MM.1S (cell line): Measurements from ENCODE around the gene ANKRD1.

Source experiments
- EZH2 ChIP-seq: fragments of 300-600 bp; sonication (generic); optimal IDR thresholded peaks from 2 replicates; pipeline ENCODE3; 2017; ENCODE audit warnings: low read depth, mild to moderate bottlenecking, antibody characterized with exemption, low read length, mixed read lengths
- EZH2phosphoT487 ChIP-seq: fragments of 300-600 bp; sonication (generic); IDR thresholded peaks from 2 replicates; pipeline ENCODE4 v1.6.1; 2018; ENCODE audit warnings: antibody characterized with exemption, low read length
- TF ChIP-seq, protein P1 (sequence below): fragments of 300-600 bp; sonication (generic); IDR thresholded peaks from 2 replicates; pipeline ENCODE4 v1.5.1; 2016; ENCODE audit warnings: antibody characterized with exemption, low read length, mixed read lengths

DNA sequence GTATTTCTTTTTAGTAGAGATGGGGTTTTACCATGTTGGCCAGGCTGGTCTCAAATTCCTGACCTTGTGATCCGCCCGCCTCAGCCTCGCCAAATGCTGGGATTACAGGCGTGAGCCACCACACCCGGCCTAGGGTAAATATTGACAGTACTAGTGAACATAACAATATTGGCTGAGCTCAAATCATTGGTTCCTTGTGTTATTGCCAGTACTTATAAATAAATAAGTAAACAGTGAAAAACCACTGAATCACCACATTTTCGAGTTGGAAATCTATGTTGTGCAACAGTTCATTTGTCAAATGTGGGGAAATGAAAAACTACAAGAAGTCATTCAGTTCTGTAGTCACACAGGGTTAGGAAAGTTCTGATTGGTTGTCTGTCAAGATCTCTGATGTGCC, 33.3 kb downstream of the ANKRD1 start:
- TF ChIP-seq, protein P1, sequence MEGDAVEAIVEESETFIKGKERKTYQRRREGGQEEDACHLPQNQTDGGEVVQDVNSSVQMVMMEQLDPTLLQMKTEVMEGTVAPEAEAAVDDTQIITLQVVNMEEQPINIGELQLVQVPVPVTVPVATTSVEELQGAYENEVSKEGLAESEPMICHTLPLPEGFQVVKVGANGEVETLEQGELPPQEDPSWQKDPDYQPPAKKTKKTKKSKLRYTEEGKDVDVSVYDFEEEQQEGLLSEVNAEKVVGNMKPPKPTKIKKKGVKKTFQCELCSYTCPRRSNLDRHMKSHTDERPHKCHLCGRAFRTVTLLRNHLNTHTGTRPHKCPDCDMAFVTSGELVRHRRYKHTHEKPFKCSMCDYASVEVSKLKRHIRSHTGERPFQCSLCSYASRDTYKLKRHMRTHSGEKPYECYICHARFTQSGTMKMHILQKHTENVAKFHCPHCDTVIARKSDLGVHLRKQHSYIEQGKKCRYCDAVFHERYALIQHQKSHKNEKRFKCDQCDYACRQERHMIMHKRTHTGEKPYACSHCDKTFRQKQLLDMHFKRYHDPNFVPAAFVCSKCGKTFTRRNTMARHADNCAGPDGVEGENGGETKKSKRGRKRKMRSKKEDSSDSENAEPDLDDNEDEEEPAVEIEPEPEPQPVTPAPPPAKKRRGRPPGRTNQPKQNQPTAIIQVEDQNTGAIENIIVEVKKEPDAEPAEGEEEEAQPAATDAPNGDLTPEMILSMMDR = no peak
- TF ChIP-seq EZH2 (no peak), EZH2phosphoT487 (no peak)
